LNCaP clone FGC (cell line): ENCODE measurements around the gene PARVA.

Experiments
- DNase-seq: peaks from one replicate; pipeline ENCODE4 v3.0.0-alpha.2; 2011; ENCODE audit warnings: low read depth
- H3K4me3 ChIP-seq: 2 replicates; pipeline ENCODE4 v1.5.1; 2011; ENCODE audit warnings: mild to moderate bottlenecking, low read depth, low read length, control low read depth
- CTCF ChIP-seq: IDR thresholded peaks from 2 replicates; pipeline ENCODE4 v1.5.1; 2012; ENCODE audit warnings: mild to moderate bottlenecking; ENCODE audit not compliant: control insufficient read depth, insufficient read depth; ENCODE audit errors: extremely low read depth

Gene PARVA

GRCh38 chr11:12395333-12395732, 18.0 kb downstream of the PARVA start:
- H3K4me3 ChIP-seq = no peak overlapping the region
- TF ChIP-seq CTCF = no peak

GRCh38 chr11:12397931-12398334, 20.6 kb downstream of the PARVA start:
- no peak for TF ChIP-seq CTCF
- no peak for DNase-seq
- no peak overlapping the region for H3K4me3 ChIP-seq

More at GRCh38 chr11:12395333-12395732, 18.0 kb downstream of the PARVA start:
- DNase-seq = no peak

GRCh38 chr11:12399355-12399754, 22.0 kb downstream of the PARVA start:
- no peak overlapping the region for H3K4me3 ChIP-seq
- TF ChIP-seq CTCF = no peak
- no peak for DNase-seq

- DNase-seq = no peak
- no peak overlapping the region for H3K4me3 ChIP-seq
- no peak for TF ChIP-seq CTCF
Measured at GRCh38 chr11:12402025-12402424, 24.7 kb downstream of the PARVA start.

- no peak for TF ChIP-seq CTCF
- no peak overlapping the region for H3K4me3 ChIP-seq
- DNase-seq = no peak
Measured at GRCh38 chr11:12402691-12403120, 25.3 kb downstream of the PARVA start.

- no peak overlapping the region for H3K4me3 ChIP-seq
- TF ChIP-seq CTCF = no peak
- no peak for DNase-seq
Measured at GRCh38 chr11:12403122-12403996, 26.0 kb downstream of the PARVA start.

- no peak for TF ChIP-seq CTCF
- DNase-seq = no peak
- no peak overlapping the region for H3K4me3 ChIP-seq
Measured at GRCh38 chr11:12403997-12404350, 26.6 kb downstream of the PARVA start.
